ENCODE results near the gene MTRR.
A peak's percentile ranks its signal among the peaks of the same experiment; 100 is the strongest.

MTRR gene

GRCh38 chr5:7894439-7894838, 25.5 kb downstream of the MTRR start (continued):
- TF ChIP-seq ZNF776 (tag by site-specific recombination; IDR thresholded peaks at IDR 0.05; ENCODE audit: borderline replicate concordance), result no peak
- no peak for TF ChIP-seq ZNF529 (tag by site-specific recombination; IDR thresholded peaks at IDR 0.05; ENCODE audit: insufficient replicate concordance)
- TF ChIP-seq MYNN (tag by site-specific recombination; IDR thresholded peaks at IDR 0.05; ENCODE audit: borderline replicate concordance), result no peak
- no peak for TF ChIP-seq ZNF623 (tag by site-specific recombination; IDR thresholded peaks at IDR 0.05)
- TF ChIP-seq INSM2 (tag by site-specific recombination; IDR thresholded peaks at IDR 0.05), result no peak
- no peak for TF ChIP-seq ZBTB17 (tag by site-specific recombination; IDR thresholded peaks at IDR 0.05)
- TF ChIP-seq BCL11A (tag by site-specific recombination; IDR thresholded peaks at IDR 0.05; ENCODE audit: low read depth), result no peak
- no peak for TF ChIP-seq KLF8 (tag by site-specific recombination; IDR thresholded peaks at IDR 0.05)

GRCh38 chr5:7894860-7895259, 25.9 kb downstream of the MTRR start:
- H3K27ac ChIP-seq (ENCODE audit: extremely low read depth, low read depth, low read length), result no peak overlapping the region
- H3K36me3 ChIP-seq (ENCODE audit: control insufficient read depth in 2 of 2, insufficient read depth in 1 of 2, low read length in 2 of 2), result peaks cover 49 to 92% of the 10 kb centered on the region in 2 experiments
- ChIA-PET POLR2A (no interaction called here), CTCF (no interaction called here)
- TF ChIP-seq ZNF239 (tag by site-specific recombination; IDR thresholded peaks at IDR 0.05) (no peak), ZNF488 (tag by site-specific recombination; IDR thresholded peaks at IDR 0.05) (no peak), ZNF677 (tag by site-specific recombination; IDR thresholded peaks at IDR 0.05) (no peak), ZNF580 (tag by site-specific recombination; IDR thresholded peaks at IDR 0.05) (no peak), YY1 (tag by site-specific recombination; IDR thresholded peaks at IDR 0.05) (no peak), ZNF600 (tag by site-specific recombination; IDR thresholded peaks at IDR 0.05) (no peak), ZNF548 (tag by site-specific recombination; IDR thresholded peaks at IDR 0.05) (no peak)
- H3K4me1 ChIP-seq (ENCODE audit: control insufficient read depth, insufficient read depth, low read length), result no peaks in the 10 kb centered on the region
- H3K9me3 ChIP-seq (ENCODE audit: control insufficient read depth, insufficient read depth, low read depth, low read length), result no peaks in the 10 kb centered on the region
- H3K4me3 ChIP-seq (ENCODE audit: low read depth, low read length), result no peak overlapping the region

- H3K4me1 ChIP-seq (ENCODE audit: control insufficient read depth, insufficient read depth, low read length), result no peaks in the 10 kb centered on the region
- H3K4me3 ChIP-seq (ENCODE audit: low read depth, low read length), result no peak overlapping the region
- POLR2A ChIA-PET, result interaction anchor here (1.2 kb wide), 1 partner anchor 28 kb away, joined by 4 read pairs; the partner anchor contains the start of genes FASTKD3 and MTRR
- peaks cover 54 to 95% of the 10 kb centered on the region in 2 experiments for H3K36me3 ChIP-seq (ENCODE audit: control insufficient read depth in 2 of 2, insufficient read depth in 1 of 2, low read length in 2 of 2)
- H3K27ac ChIP-seq (ENCODE audit: extremely low read depth, low read depth, low read length), result no peak overlapping the region
- CTCF ChIA-PET, result interaction anchor here (0.5 to 2.1 kb wide), 12 partner anchors 9 to 1214 kb away, joined by 3 to 12 read pairs (median 4); no protein-coding TSS in a partner anchor
- no peaks in the 10 kb centered on the region for H3K9me3 ChIP-seq (ENCODE audit: control insufficient read depth, insufficient read depth, low read depth, low read length)
- TF ChIP-seq ZNF768 (tag by site-specific recombination; IDR thresholded peaks at IDR 0.05) (no peak), ZNF654 (tag by site-specific recombination; IDR thresholded peaks at IDR 0.05; ENCODE audit: low read depth) (peak; percentile 43), ZNF660 (tag by site-specific recombination; IDR thresholded peaks at IDR 0.05) (peak; percentile 84), ZNF610 (tag by site-specific recombination; IDR thresholded peaks at IDR 0.05; ENCODE audit: borderline replicate concordance) (no peak)
These were observed 28.2 kb downstream of the MTRR start for GRCh38 chr5:7897014-7897600.

All from HEK293 (cell line).